Activated gamma-delta T cell (primary cell): ENCODE measurements around the gene USP40.
"Not testable (repeated sequence)": the region's sequence is repeated elsewhere in the genome, so short reads cannot be mapped to it uniquely, and the experiment has no call there.

Experiments used
- DNase-seq: peaks from one replicate; lab custom pipeline; 2025; lab: John Stamatoyannopoulos, UW
- total RNA-seq, 2 donors: gene quantifications; one replicate each; lab custom pipeline; 2026; lab: John Stamatoyannopoulos, UW

Gene USP40, protein sequence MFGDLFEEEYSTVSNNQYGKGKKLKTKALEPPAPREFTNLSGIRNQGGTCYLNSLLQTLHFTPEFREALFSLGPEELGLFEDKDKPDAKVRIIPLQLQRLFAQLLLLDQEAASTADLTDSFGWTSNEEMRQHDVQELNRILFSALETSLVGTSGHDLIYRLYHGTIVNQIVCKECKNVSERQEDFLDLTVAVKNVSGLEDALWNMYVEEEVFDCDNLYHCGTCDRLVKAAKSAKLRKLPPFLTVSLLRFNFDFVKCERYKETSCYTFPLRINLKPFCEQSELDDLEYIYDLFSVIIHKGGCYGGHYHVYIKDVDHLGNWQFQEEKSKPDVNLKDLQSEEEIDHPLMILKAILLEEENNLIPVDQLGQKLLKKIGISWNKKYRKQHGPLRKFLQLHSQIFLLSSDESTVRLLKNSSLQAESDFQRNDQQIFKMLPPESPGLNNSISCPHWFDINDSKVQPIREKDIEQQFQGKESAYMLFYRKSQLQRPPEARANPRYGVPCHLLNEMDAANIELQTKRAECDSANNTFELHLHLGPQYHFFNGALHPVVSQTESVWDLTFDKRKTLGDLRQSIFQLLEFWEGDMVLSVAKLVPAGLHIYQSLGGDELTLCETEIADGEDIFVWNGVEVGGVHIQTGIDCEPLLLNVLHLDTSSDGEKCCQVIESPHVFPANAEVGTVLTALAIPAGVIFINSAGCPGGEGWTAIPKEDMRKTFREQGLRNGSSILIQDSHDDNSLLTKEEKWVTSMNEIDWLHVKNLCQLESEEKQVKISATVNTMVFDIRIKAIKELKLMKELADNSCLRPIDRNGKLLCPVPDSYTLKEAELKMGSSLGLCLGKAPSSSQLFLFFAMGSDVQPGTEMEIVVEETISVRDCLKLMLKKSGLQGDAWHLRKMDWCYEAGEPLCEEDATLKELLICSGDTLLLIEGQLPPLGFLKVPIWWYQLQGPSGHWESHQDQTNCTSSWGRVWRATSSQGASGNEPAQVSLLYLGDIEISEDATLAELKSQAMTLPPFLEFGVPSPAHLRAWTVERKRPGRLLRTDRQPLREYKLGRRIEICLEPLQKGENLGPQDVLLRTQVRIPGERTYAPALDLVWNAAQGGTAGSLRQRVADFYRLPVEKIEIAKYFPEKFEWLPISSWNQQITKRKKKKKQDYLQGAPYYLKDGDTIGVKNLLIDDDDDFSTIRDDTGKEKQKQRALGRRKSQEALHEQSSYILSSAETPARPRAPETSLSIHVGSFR
- 37.0 to 40.3 reads per million in 2 donors for total RNA-seq

DNA sequence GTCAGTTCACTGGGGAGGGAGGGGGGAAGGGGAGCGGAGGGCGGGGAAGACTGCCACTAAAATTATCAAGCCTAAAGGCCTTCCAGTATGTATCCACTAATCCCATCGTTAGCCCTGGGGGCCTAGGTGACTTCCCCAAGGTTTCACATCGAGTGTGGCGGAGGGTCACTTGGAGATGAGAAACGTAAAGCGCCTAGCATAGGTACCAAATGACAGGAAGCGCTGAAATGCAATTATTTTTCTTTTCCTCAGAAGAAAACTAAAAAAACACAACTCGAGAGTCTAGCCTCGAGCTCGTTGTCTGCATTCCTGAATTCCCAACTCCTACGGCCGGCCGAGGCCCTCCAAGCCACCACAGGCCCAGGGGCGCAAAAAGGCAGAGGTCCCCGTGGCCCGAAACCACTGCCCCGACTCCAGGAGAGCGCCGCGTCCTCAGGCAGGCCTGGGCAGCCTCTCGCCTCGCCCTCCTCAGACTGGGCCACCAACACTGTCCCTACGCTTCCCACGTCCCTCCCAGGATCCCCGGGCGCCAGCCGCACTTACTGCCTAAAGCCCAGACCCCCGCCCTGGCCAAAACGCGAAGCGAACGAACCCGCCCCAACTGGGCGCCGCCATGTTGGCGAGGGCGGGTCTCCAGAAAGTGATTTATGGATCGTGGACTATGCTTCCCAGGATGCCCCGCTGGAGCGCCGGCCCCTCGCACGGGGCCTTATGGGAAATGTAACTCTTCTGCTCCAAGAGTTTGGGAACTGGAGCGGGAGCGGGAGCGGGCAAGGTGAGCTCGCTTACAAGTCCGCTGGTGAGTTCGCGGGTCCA, at the start of gene USP40:
Gene USP40 (minus strand): TSS at position 642 of the 816 bp plus-strand sequence. CDS start 1,228 bp downstream, outside the sequence.
- DNase-seq, result peak; percentile 34

DNA sequence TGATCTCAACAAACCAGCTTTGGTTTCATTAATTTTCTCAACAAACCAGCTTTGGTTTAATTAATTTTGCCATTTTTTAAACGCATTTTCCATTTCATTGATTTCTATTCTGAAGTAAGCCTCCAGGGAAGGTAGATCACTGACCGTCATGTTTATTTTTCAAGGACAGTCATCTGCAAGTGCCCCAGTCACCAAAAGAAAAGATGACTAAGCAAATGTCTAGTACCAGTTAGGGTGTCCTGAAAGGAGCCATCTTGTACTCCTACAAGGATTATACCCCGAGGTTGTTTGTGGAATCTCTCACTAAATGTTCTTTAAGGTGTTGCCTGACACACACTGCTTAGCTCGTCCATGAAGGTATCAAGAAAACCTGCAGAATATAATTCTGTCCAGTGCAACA, 44.7 kb upstream of the USP40 start:
- no peak for DNase-seq

DNA sequence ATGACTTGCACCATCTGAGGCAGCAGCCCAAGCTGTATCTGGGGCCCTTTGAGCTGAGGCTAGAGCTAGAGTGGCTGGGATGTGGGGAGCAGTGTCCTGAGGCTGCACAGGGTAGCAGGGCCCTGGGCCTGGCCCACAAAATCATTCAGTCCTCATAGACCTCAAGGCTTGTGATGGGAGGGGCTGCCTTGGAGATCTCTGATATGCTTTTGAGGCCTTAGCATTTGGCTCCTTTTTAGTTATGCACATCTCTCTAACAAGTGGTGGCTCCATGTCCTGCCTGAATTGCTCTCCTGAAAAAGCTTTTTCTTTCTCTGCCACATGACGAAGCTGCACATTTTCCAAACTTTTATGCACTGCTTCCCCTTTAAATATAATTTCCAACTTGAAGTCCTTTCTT, 39.1 kb upstream of the USP40 start:
- DNase-seq, result no peak

DNA sequence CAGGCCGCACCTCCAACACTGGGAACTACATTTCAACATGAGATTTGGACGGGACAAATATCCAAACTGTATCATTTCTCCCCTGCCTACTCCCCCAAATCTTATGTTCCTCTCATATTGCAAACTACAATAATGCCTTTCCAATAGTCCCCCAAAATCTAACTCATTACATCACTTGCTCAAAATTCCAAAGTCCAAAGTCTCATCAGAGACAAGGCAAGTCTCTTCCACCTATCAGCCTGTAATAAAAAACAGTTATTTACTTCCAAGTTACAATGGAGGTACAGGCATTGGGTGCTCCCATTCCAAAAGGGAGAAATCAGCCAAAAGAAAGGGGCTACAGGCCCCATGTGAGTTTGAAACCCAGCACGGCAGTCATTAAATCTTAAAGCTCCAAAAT, 38.2 kb upstream of the USP40 start:
- no peak for DNase-seq

DNA sequence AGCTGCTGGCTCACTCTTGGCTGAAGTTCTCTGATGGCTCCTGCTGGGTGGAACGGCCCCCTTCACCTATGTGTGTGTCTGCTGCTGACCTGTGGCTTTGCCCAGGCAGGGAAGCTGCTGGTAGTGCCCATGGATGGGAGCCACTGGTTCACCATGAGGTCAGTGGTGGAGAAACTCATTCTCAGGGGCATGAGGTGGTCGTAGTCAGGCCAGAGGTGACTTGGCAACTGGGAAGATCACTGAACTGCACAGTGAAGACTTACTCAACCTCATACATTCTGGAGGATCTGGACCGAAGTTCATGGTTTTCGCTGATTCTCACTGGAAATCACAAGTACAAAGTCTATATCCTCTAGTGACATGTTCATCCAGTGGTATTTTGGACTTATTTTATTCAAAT, 36.9 kb upstream of the USP40 start:
- DNase-seq, result no peak

DNA sequence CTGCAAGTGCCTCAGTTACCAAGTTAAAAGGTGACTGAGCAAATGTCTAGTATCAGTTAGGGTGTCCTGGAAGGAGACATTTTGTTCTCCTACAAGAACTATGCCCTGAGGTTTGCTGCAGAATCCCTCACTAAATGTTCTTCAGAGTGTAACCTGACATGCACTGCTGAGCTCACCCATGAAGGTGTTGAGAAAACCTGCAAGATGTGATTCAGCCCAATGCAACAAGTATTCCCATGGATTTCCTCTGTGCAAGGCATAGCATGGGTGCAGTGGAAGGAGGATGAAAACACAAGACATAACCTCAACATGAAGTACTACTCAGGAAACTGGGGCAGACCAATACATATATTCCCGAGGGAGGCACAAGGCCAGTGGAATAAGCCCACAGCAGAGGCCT, 35.5 kb upstream of the USP40 start:
- no peak for DNase-seq

DNA sequence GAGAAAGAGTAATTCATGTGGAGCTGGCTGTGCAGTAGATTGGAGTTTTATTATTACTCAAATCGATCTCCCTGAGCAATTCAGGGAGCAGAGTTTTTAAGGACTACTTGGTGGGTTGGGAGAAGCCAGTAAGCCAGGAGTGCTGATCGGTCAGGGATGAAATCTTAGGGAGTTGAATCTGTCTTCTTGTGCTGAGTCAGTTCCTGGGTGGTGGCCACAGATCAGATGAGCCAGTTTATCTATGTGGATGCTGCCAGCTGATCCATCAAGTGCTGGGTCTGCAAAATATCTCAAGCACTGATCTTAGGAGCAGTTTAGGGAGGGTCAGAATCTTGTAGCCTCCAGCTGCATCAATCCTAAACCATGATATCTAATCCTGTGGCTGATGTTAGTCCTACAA, 33.8 kb upstream of the USP40 start:
- no peak for DNase-seq

DNA sequence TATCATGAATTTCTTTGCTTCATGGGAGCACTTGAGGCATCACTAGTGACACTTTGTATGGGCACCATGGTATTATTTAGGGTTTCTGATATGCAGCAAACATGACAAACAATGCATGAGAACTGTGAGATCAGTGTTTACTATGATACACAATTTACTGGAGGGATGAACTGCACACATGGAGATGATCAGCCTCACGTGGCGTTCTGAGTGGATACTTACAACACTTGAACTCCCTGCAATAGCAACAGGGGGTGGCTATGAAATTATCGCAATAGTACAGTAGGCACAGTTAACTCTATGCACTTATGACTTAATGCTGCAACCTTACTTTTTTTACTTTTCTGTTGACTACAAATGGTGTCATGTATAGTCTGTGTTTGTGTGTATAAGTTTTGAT, 32.4 kb upstream of the USP40 start:
- DNase-seq, result no peak

DNA sequence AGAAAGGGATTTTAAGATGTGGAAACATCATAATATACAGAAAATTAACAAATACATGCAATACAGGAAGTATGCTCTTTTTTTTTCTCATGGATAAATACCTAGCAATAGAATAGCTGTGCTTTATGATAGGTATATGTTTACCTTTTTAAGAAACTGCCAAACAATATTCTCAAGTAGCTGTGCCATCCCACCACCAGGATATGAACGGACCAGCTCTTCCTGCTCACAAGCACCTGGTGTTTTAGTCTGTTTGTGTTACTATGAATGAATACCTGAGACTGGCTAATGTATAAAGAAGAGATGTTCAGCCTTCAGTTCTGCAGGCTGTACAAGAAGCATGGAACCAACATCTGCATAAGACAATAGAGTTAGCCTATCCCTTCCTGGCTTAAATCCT, 30.9 kb upstream of the USP40 start:
- no peak for DNase-seq

DNA sequence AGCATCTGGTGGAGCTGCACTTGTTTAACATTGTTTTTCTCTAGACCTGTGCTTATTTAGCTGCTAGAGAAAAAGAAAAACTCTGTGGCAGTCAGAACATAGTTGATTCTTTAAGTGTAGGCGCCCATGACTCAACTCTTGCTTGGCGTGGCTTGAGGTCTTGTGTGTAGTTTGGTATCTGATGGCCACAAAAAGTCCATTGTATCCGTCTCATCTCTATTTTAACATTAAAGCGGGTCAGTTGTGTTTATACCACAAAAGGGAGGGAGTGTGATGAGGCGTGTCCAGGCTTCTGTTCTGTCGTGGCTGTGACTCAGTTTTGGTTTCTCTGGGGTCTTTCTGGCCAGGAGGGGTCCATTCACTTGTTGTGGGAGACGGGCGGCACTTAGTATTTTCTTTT, 26.6 kb upstream of the USP40 start:
- no peak for DNase-seq

DNA sequence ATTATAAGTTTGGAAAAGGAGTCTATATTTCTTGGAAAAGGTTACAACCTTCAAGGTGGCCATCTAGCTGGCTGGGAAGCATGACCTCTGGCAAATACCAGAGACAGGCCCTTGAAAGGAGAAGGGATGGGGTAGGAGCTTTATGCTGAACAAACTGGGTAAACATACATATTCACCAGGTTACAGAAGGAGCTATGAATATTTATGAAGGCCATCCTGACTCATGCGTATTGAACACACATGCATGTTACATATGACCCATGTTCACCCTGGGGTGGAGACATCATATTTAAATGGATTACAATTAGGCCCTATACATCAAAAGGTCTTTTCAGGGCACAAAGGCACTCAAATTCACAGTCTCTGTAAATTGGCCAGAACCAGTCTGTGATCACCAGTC, 26.1 kb upstream of the USP40 start:
- DNase-seq, result not testable (repeated sequence)

DNA sequence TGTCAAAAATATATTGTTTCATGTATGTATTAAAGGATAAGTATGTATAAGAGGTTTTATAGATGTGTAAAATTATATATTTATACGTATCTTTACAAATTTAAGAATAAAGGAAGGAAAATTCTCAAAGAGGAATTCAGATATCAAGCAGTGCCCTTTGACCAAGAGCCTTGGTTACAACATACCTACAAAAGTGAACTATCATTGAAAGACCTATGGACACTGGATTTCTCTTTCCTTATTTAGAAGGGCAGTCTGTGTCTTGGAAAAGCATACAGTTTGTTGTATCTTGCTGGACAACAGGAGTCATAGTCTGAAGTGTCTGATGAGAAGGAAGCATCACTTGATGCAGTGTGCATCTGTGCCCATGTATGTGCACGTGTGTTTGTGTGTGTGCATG, 21.8 kb upstream of the USP40 start:
- no peak for DNase-seq

DNA sequence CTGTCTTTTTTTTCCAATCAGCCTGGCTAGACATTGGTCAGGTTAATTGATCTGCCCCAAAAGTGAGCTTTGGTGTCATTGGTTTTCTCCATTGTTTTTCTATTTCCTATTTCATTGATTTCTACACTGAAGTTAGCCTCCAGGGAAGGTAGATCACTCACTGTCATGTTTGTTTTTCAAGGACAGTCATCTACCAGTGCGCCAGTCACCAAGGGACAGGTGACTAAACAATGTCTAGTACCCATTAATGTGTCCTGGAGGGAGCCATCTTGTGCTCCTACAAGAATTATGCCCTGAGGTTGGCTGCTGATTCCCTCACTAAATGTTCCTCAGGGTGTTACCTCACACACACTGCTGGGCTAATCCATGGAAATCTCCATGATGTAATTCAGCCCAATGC, 17.6 kb upstream of the USP40 start:
- DNase-seq, result no peak

DNA sequence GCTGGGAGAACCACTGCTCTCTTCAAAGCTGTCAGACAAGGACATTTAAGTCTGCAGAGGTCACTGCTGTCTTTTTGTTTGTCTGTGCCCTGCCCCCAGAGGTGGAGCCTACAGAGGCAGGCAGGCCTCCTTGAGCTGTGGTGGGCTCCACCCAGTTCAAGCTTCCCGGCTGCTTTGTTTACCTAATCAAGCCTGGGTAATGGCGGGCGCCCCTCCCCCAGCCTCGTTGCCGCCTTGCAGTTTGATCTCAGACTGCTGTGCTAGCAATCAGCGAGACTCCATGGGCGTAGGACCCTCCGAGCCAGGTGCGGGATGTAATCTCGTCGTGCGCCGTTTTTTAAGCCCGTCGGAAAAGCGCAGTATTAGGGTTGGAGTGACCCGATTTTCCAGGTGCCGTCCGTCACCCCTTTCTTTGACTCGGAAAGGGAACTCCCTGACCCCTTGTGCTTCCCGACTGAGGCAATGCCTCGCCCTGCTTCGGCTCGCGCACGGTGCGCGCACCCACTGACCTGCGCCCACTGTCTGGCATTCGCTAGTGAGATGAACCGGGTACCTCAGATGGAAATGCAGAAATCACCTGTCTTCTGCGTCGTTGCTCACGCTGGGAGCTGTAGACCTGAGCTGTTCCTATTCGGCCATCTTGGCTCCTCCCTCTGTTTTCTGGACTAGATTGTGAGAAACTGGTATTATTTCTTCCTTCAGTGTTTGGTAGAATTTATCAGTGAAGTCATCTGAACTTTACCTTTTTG, 16.8 kb upstream of the USP40 start:
- not testable (repeated sequence) for DNase-seq

DNA sequence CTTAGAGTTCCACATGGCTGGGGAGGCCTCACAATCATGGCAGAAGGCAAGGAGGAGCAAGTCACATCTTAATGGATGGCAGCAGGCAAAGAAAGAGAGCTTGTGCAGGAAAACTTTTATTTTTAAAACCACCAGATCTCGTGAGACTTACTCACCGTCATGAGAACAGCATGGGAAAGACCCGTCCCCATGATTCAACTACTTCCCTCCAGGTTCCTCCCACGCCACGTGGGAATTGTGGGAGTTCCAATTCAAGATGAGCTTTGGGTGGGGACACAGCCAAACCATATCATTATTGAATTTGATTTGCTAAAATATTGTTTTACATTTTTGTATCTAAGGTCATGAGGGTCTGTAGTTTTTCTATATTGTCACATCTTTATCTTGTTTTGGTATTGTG, 10.8 kb upstream of the USP40 start:
- not testable (repeated sequence) for DNase-seq

DNA sequence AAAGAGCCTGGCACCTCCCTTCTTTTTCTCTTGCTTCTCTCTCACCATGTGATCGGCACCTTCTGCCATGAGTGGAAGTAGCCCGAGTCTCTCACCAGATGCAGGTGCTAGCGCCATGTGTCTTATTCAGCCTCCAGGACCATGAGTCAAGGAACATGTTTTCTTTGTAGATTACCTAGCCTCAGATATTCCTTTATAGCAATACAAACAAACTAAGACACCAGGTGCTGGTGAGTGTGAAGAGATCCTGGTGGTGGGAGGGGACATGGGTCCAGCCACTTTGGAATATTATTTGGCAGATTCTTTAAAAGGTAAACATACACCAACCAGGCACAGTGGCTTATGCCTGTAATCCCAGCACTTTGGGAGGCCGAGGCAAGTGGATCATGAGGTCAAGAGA, 5.9 kb upstream of the USP40 start:
- no peak for DNase-seq

DNA sequence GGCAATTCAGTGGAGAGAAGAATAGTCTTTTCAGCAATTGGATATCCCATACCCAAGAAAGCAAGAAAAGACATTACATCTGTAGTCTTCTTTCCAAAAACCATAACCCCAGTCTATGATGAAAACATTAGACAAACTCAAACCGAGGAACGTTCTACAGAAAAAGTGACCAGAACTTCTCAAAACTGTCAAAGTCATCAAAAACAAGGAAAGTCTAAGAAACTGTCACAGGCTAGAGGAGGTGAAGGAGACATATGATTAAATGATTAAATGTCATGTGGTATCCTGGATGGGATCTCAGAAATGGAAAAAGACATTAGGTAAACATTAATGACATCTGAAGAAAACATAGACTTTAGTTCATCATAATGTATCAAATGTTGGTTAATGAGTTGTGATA, 4.9 kb upstream of the USP40 start:
- no peak for DNase-seq

DNA sequence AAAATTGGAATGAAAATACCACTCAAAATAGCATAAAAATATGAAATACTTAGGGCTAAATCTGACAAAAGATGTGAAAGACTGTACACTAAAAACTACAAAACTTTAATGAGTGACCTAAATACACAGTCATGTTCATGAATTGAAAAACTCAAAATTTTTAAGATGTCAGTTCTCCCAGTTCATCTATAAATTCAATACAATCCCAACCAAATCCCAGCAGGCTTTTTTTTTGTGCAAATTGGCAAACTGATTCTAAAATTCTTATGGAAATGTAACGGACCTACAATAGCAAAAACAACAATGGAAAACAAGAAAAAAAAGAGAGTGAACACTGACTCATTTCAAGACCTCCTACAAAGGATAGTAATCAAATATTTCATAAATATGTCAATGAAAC, 4.4 kb upstream of the USP40 start:
- DNase-seq, result no peak

DNA sequence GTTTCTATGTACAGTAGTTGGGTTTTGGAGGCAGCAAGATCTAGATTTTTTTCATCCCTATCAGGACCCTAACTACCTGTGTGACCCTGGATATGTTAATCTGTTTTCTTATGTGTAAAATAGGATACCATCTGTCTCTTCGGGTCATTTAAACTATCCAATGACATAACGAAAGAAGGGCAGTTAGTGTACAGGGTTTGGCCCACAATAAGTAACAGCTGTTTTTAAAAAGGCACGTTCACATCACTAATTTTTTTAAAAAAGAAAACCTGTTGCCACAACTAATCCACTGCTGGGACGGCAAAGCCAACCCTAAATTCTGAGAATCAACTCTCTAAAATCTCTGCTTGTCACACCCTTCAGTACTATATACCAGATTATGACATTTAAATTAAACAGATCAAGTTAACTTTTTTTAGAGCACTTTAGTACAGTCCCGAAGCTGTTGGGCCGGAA, 869 bp downstream of the USP40 start:
- DNase-seq, result no peak

DNA sequence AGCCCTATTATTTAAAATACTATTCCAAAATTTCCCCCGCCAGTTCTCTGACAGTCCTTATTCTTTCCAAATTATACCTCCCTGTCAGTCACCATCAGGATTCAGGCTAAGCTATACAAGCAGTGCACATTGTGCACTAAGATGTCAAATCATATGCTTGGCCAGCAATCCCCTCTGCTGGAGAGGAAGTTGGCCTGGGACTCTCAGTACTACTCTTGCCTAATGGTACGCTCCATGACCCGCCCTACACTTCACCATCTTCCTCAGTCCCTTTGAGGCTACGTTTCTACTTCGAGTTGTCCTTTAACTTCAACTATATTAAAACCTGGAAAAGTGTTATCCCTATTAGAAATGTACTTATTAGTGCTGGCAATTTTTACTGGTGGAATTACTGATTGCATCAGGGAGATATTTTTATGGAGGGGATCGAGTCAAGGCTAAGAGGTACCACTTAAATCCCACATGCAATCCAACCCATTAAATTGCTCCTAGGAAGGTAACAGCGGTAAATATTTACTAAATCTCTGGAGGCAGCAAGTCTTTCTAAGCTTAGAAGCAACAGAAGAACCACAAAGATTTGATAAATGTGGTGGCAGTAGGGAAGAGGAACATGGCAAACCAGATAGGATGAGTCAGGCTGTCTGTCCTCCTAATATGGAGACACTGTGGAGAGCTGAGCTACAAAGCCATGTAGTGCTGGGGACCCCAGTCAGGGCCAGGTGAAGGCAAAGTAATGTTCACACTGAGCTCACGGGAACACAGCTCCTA, 2.7 kb downstream of the USP40 start:
- DNase-seq, result no peak
